Loucy (cell line): Measurements from ENCODE around the gene ATP5MC3.

Source experiments
- EZH2phosphoT487 ChIP-seq: fragments of 200-600 bp; IDR thresholded peaks from 2 replicates; pipeline ENCODE4 v1.6.1; 2018; ENCODE audit warnings: antibody characterized with exemption, mild to moderate bottlenecking, moderate library complexity, borderline replicate concordance
- TF ChIP-seq, protein P1 (sequence below): fragments of 200-600 bp; sonication (generic); conservative IDR thresholded peaks from 2 replicates; pipeline ENCODE4 v1.5.1; 2014; ENCODE audit warnings: mild to moderate bottlenecking, antibody characterized with exemption, low read length

DNA sequence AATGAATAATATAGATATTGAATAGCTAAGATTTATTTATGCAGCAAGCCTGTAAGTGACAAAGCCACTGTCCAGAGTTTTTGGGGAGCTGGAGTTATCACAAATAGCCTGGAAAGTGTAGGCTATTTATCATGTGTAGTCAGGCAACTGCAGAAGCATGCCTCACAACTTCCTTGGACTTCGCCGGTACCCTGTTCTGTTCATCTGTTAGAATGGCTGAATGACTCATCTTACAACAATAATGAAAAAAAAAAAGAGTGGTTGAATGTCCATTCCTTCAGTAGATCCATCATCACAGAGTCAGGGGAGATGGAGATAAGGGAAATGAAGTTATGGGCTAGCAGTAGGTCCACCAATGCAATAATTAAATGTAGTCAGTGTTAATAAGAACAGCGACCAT is 24.0 kb upstream of the ATP5MC3 start:
- TF ChIP-seq, protein P1, sequence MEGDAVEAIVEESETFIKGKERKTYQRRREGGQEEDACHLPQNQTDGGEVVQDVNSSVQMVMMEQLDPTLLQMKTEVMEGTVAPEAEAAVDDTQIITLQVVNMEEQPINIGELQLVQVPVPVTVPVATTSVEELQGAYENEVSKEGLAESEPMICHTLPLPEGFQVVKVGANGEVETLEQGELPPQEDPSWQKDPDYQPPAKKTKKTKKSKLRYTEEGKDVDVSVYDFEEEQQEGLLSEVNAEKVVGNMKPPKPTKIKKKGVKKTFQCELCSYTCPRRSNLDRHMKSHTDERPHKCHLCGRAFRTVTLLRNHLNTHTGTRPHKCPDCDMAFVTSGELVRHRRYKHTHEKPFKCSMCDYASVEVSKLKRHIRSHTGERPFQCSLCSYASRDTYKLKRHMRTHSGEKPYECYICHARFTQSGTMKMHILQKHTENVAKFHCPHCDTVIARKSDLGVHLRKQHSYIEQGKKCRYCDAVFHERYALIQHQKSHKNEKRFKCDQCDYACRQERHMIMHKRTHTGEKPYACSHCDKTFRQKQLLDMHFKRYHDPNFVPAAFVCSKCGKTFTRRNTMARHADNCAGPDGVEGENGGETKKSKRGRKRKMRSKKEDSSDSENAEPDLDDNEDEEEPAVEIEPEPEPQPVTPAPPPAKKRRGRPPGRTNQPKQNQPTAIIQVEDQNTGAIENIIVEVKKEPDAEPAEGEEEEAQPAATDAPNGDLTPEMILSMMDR: no peak
- no peak for TF ChIP-seq EZH2phosphoT487
